ENCODE measurements around the gene UPK3A.

GRCh38 chr22:45272498-45272897 lies 12.3 kb upstream of the UPK3A start:
- TF ChIP-seq CTCF (IDR thresholded peaks at IDR 0.05) (no peak), POLR2A (IDR thresholded peaks at IDR 0.05) (no peak)
